ENCODE measurements around the gene FMNL3. TPM values are rescaled to one million over a fixed set of nuclear protein-coding genes. Genes with fewer than 3 reads are reported as not detected.

Gene FMNL3
- total and polyA plus RNA-seq, 2 of the 13 experiments (the other 11 are each of a cell fraction or from before 2014, with no cell fraction given) = 0.44 to 1.1 TPM

DNA sequence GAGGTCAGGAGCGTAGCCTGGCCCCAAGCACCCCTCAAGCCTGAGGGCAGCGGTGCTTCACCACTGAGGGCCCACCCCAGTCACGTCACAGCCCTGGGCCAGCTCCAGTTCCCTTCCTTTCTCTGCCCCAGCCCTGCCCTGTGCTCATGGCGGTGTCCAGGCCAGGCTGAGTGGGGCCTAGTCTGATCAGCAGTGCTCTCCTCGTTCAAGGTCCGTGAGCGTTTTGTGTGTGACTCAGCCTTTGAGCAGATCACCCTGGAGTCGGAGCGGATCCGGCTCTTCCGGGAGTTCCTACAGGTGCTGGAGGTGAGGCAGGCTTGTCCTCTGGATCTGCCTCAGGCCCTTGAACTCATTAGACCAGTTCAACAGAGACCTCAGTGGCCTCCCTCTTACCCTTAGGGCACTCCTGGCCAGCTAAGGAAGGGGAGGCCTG is 64.8 kb downstream of the FMNL3 start (continued):
- TF ChIP-seq, protein P1, sequence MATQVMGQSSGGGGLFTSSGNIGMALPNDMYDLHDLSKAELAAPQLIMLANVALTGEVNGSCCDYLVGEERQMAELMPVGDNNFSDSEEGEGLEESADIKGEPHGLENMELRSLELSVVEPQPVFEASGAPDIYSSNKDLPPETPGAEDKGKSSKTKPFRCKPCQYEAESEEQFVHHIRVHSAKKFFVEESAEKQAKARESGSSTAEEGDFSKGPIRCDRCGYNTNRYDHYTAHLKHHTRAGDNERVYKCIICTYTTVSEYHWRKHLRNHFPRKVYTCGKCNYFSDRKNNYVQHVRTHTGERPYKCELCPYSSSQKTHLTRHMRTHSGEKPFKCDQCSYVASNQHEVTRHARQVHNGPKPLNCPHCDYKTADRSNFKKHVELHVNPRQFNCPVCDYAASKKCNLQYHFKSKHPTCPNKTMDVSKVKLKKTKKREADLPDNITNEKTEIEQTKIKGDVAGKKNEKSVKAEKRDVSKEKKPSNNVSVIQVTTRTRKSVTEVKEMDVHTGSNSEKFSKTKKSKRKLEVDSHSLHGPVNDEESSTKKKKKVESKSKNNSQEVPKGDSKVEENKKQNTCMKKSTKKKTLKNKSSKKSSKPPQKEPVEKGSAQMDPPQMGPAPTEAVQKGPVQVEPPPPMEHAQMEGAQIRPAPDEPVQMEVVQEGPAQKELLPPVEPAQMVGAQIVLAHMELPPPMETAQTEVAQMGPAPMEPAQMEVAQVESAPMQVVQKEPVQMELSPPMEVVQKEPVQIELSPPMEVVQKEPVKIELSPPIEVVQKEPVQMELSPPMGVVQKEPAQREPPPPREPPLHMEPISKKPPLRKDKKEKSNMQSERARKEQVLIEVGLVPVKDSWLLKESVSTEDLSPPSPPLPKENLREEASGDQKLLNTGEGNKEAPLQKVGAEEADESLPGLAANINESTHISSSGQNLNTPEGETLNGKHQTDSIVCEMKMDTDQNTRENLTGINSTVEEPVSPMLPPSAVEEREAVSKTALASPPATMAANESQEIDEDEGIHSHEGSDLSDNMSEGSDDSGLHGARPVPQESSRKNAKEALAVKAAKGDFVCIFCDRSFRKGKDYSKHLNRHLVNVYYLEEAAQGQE (IDR thresholded peaks at IDR 0.05; ENCODE audit: borderline replicate concordance in 1 of 2, low read depth in 1 of 2, low read length in 2 of 2) = no peak
- TF ChIP-seq MYNN (CRISPR knock-in tag; IDR thresholded peaks at IDR 0.05; ENCODE audit: low read depth) (no peak), KAT7 (CRISPR knock-in tag; IDR thresholded peaks at IDR 0.05; ENCODE audit: borderline replicate concordance) (no peak), BCL6 (CRISPR knock-in tag; IDR thresholded peaks at IDR 0.05) (no peak), CBX5 (CRISPR knock-in tag; IDR thresholded peaks at IDR 0.05; ENCODE audit: borderline replicate concordance) (peak; percentile 25; the same call in 1 of the 2 replicates), ZNF83 (CRISPR knock-in tag; IDR thresholded peaks at IDR 0.05; ENCODE audit: borderline replicate concordance) (no peak), ZNF605 (CRISPR knock-in tag; IDR thresholded peaks at IDR 0.05) (peak; percentile 55; the same call in 1 of the 2 replicates), GTF3A (CRISPR knock-in tag; conservative IDR thresholded peaks at IDR 0.05) (no peak), ZNF672 (CRISPR knock-in tag; IDR thresholded peaks at IDR 0.05) (no peak), ZSCAN30 (CRISPR knock-in tag; IDR thresholded peaks at IDR 0.05) (no peak), ZNF598 (CRISPR knock-in tag; IDR thresholded peaks at IDR 0.05; ENCODE audit: borderline replicate concordance) (peak; percentile 56; the same call in 1 of the 2 replicates)
- TF ChIP-seq, protein P2, sequence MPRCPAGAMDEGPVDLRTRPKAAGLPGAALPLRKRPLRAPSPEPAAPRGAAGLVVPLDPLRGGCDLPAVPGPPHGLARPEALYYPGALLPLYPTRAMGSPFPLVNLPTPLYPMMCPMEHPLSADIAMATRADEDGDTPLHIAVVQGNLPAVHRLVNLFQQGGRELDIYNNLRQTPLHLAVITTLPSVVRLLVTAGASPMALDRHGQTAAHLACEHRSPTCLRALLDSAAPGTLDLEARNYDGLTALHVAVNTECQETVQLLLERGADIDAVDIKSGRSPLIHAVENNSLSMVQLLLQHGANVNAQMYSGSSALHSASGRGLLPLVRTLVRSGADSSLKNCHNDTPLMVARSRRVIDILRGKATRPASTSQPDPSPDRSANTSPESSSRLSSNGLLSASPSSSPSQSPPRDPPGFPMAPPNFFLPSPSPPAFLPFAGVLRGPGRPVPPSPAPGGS (CRISPR knock-in tag; IDR thresholded peaks at IDR 0.05) = peak; percentile 88
- TF ChIP-seq, protein P3, sequence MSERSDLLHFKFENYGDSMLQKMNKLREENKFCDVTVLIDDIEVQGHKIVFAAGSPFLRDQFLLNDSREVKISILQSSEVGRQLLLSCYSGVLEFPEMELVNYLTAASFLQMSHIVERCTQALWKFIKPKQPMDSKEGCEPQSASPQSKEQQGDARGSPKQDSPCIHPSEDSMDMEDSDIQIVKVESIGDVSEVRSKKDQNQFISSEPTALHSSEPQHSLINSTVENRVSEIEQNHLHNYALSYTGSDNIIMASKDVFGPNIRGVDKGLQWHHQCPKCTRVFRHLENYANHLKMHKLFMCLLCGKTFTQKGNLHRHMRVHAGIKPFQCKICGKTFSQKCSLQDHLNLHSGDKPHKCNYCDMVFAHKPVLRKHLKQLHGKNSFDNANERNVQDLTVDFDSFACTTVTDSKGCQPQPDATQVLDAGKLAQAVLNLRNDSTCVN (CRISPR knock-in tag; IDR thresholded peaks at IDR 0.05; ENCODE audit: borderline replicate concordance) = no peak; the same call in 1 of the 2 replicates
- TF ChIP-seq, protein P4, sequence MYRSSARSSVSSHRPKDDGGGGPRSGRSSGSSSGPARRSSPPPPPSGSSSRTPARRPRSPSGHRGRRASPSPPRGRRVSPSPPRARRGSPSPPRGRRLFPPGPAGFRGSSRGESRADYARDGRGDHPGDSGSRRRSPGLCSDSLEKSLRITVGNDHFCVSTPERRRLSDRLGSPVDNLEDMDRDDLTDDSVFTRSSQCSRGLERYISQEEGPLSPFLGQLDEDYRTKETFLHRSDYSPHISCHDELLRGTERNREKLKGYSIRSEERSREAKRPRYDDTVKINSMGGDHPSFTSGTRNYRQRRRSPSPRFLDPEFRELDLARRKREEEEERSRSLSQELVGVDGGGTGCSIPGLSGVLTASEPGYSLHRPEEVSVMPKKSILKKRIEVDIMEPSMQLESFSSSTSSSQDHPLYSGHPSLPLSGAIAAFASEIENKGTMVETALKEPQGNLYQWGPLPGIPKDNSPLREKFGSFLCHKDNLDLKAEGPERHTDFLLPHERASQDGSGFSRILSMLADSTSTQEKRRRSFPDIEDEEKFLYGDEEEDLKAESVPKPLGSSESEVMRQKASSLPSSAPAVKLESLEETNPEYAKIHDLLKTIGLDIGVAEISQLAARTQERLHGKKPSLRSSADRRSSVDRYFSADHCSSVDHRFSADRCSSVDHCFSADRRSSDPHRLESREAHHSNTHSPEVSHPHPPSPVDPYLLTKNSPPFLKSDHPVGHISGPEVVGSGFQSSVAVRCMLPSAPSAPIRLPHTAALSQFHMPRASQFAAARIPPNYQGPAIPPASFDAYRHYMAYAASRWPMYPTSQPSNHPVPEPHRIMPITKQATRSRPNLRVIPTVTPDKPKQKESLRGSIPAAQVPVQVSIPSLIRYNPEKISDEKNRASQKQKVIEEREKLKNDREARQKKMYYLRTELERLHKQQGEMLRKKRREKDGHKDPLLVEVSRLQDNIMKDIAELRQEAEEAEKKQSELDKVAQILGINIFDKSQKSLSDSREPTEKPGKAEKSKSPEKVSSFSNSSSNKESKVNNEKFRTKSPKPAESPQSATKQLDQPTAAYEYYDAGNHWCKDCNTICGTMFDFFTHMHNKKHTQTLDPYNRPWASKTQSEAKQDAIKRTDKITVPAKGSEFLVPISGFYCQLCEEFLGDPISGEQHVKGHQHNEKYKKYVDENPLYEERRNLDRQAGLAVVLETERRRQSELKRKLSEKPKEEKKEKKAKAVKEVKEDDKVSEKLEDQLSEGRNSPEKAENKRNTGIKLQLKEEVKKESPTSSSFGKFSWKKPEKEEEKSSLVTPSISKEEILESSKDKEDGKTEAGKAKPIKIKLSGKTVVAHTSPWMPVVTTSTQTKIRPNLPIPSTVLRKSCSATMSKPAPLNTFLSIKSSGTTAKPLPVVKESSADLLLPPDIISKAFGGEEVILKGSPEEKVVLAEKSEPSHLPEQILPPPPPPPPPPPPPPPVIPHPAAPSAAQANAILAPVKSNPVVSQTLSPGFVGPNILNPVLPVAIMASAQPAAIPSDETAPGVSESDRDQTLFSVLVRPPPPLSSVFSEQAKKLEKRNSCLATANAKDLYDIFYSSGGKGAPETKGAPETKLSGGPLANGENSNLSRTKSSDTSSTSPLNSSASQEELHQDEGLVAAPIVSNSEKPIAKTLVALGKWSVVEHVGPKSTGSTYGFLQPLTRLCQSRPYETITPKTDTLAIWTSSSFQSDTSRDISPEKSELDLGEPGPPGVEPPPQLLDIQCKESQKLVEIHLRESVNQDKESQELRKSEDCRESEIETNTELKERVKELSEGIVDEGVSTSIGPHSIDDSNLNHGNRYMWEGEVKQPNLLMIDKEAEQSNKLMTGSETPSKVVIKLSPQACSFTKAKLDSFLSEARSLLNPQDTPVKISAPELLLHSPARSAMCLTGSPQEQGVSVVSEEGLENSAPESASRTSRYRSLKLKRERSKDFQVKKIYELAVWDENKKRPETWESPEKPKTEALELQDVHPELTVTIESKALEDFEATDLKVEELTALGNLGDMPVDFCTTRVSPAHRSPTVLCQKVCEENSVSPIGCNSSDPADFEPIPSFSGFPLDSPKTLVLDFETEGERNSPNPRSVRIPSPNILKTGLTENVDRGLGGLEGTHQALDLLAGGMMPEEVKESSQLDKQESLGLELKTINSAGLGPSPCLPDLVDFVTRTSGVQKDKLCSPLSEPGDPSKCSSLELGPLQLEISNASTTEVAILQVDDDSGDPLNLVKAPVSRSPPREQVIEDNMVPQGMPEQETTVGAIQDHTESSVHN (CRISPR knock-in tag; IDR thresholded peaks at IDR 0.05) = no peak
